ENCODE results near the gene TTC17.

DNA sequence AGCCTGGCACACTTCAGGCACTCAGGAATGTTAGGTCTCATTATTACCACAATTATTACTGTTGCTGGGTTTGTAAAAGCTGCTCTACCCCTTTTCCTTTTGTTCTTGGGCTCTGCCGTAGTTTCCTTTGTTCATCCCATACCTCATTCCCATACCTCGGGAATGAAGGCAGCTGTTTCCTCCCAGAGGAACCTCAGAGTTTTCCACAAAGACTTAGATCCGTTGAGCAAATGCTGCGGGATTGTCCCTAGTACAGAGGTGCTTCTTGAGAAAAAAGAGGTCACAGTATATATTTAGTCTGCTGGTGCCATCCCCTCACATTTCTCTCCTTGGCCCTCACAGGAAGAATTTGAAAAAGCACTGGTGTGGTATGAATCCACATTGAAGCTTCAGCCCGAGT lies 134.7 kb downstream of the TTC17 start:
- TF ChIP-seq, protein P1, sequence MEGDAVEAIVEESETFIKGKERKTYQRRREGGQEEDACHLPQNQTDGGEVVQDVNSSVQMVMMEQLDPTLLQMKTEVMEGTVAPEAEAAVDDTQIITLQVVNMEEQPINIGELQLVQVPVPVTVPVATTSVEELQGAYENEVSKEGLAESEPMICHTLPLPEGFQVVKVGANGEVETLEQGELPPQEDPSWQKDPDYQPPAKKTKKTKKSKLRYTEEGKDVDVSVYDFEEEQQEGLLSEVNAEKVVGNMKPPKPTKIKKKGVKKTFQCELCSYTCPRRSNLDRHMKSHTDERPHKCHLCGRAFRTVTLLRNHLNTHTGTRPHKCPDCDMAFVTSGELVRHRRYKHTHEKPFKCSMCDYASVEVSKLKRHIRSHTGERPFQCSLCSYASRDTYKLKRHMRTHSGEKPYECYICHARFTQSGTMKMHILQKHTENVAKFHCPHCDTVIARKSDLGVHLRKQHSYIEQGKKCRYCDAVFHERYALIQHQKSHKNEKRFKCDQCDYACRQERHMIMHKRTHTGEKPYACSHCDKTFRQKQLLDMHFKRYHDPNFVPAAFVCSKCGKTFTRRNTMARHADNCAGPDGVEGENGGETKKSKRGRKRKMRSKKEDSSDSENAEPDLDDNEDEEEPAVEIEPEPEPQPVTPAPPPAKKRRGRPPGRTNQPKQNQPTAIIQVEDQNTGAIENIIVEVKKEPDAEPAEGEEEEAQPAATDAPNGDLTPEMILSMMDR (IDR thresholded peaks at IDR 0.05) = no peak
- no peak for TF ChIP-seq POLR2A (IDR thresholded peaks at IDR 0.05)

Data from ovary (tissue), 3 donors.